G401.6 (cell line): ENCODE measurements around the gene CD55.
"Not testable (repeated sequence)": the region's sequence is repeated elsewhere in the genome, so short reads cannot be mapped to it uniquely, and the experiment has no call there.

ENCODE experiments used
- FAIRE-seq: peaks from 2 replicates; lab custom pipeline; 2012; peaks lifted over from hg19 to GRCh38; lab: Jason Lieb, UNC

The CD55 gene

DNA sequence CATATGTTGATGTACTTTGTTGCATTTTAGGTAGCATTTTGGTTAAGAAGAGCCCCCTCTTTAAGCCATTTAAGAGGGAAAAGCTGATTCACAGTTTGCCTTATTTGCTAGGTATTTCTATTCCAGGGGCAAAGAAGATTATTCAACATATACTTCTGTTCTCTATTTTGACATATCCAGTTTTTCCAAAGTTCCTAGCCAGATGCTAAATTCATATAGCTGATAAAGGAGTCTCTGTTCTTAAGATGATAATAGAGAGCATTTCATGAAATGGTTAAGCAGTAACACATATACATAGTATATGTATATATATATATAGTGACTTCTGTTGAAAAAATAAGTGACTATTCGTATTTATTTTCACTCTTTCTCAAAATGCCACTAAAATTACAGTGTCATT, 15.5 kb upstream of the CD55 start:
- no peak for FAIRE-seq

GRCh38 chr1:207306603-207307002, 14.9 kb upstream of the CD55 start:
- FAIRE-seq = no peak

DNA sequence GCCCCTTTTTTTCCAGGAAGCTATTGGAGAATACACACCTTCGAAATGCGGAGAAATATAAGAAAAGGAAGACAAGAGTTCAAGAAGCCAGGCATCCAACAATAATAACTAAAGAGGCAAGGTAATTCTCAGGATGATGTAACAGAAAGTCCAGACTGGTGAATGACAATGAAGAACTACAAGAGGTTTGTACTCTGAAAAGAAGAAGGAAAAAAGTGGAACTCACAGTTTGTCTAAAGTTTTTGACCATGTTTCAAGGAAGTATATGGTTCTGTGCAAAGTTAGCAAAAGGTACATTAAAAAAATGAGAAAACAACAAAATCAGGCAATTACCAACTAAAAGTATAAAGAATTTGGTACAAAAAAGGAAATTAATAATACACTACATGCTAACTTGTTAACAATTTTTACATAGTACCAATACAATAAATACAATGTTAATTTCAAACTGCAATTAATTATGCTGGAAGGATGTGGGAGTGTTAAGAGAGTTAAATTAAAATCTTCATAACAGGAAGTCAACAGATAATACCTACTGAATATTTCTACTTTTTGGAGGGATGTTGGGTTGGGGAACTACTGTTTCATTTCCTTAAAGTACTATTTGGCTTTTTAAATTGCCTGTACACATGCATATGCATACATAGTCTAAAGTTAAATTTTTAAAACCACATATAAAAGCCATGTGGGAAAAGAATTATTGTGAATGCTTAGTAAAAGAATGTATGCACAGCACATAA, 12.9 kb upstream of the CD55 start:
- FAIRE-seq = no peak

GRCh38 chr1:207309745-207310273, 11.7 kb upstream of the CD55 start:
- FAIRE-seq = no peak

DNA sequence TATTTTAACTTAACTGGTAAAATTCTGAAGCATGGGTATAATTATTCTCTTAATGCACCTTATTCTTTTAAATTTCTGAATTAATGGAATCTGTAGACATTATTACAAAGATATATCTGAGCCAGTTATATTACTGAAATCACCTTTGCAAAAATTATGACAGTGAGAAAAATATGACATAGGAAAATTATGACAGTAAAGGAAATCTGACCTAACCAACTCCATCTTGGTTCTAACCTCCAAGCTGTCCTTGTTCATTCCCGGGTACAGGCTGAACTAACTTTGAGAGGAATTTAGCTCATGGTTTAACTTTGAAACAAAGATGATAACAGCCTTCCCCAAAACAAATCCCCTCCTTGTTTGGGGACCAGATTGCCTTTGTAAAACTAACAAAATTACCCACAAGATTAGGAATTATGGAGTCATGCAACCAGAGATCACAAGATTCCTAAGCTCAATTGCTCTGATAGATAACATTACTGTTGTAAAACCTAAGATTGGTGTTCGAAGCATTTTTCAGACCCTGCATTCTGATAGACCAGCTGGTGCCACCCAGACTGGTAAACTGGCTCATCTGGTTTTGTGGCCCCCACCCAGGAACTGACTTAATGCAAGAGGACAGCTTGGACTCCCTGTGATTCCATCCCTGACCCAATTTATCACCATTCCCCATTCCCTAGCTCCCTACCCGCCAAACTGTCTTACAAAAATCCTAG, 9.4 kb upstream of the CD55 start:
- FAIRE-seq = no peak

- FAIRE-seq = no peak
Observed at GRCh38 chr1:207312604-207312920, 8.9 kb upstream of the CD55 start.

- no peak for FAIRE-seq
Observed at GRCh38 chr1:207313131-207313530, 8.3 kb upstream of the CD55 start.

- FAIRE-seq = no peak
Observed at GRCh38 chr1:207314816-207315215, 6.7 kb upstream of the CD55 start.

GRCh38 chr1:207315435-207315834, 6.0 kb upstream of the CD55 start:
- no peak for FAIRE-seq

DNA sequence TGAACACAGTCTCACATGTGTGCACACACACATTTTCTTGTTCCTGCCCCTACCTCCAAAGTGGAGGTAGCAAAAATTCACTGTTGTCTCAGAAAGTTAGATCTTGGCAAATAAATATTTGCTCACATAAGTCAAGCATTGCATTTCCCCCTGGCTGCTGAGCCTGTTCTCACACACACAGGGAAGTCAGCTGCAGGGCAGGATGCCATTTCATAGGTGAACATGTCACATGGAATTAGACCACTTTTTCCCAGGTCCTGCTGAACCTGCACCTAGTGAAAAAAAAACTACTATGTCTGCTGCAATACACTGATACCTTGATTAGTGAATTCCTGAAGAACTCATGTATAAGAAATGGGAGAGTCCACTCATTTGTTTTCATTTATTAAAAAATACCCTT, 5.3 kb upstream of the CD55 start:
- FAIRE-seq = no peak

DNA sequence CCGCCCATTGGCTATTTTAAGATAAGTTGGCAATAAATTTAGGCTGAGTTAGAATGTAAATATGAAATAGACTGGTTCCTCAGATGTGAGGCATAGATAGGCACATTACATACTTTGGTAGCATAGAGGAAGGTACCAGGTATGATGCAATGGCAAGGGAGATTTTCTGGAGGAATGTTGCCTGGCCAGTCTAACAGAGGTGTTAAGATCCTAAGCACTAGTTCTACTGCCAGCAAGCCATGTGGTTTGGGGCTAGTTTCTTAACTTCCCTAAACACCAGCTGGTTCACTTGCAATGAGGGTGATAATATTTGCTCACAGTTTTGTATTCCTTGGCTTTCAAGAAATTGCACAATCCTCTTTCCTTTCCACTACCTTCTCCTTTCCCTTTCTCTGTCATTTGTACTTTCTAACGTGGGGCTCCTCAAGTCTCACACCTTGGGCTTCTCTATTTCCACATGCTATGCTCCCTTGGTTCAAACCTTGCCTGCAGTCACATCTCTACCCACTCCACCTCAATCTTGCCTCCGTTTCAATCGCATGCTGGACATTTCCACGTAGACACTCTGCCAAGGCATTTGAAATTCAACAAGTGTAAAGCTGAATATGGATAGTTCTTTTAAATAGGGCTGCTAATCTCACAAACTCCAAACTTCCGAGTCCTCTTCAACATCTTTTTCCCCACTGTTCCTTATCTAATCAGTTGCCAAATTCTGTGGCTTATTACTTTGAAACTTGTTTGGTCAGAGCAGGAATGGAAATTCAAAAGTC, 4.7 kb upstream of the CD55 start:
- no peak for FAIRE-seq

- FAIRE-seq = no peak
Observed at GRCh38 chr1:207317561-207317960, 3.9 kb upstream of the CD55 start.

DNA sequence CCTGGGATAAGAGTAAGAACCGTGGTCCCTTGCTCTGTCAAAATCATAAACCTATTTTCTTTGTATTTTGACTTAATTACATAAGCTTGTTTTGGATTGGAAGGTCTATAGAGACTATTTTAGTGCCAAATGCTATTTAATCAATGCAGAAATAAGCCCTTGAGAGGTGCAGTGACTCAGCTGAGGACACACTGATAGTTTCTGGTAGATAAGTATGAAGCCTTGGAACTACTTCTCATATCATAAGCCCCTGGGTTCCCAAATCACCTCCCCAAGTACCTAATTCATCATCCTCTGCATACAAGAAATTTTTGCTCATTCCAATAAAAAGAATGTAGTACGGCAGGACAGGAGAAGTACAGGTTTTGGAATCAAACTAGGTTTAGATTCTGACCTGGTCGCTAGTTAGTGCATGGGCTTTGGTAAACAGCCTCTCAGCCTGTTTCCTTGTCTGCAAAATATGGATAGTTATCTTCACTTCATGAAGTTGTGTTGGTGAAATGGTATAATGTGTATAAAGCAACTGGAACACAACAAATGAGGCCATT, 3.3 kb upstream of the CD55 start:
- FAIRE-seq = no peak

DNA sequence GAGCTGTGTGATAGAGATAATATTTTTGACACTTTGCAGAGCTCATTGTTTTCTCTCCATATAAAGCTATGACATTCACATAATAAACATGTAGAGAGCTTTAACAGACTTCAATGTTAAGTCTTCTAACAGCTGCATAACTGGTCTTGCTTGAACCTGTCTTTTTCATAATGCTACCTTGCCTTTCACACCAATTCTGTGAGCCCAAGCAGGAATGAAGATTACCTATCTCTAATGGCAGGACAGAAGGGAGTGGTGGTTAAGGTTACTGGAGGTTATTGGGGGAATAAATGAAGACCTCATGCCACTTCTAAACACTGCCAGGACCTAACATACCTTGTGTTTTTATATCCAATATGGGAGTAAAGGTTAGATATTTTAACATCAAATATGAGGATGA, 2.3 kb upstream of the CD55 start:
- FAIRE-seq = no peak

GRCh38 chr1:207320105-207320504, 1.4 kb upstream of the CD55 start:
- FAIRE-seq = not testable (repeated sequence)

- no peak for FAIRE-seq
Observed at GRCh38 chr1:207321790-207322645, 540 bp downstream of the CD55 start.

DNA sequence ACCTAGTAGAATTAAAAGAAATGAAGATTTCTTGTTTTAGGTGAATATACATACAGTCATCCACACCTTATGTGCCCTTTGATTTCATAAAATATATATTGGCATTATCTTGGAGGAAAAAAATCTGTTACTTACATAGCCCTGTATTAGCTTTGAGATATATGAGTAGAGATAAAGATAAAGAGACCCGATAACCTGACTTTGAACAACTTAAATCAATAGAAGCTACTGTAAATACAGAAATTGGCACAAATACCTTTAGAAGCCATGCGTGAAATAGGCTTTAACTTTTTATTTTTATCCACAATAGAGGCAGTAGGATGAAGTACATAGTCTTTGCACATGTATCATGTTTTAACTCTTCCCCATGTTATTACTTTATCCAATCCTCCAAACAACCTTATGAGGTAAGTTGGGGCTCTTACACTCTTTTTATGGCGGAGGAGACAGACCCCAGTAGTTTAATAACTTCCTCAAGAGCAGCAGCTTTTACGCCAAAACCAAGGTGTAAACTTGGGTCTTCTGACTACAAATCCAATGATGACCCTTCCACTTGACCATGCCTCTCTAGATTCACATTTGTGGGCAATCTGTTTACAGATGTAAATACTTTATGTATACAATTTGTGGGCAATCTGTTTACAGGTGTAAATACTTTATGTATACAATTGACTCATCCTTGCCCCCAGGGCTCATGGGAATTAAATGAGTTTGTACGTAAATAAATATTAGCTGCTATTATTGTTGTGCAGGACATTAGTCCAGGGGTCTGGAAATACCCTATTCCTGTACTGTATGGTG, 2.1 kb downstream of the CD55 start:
- no peak for FAIRE-seq

GRCh38 chr1:207328004-207328403, 6.5 kb downstream of the CD55 start:
- FAIRE-seq = no peak

GRCh38 chr1:207328908-207329440, 7.5 kb downstream of the CD55 start:
- no peak for FAIRE-seq

- no peak for FAIRE-seq
Observed at GRCh38 chr1:207329469-207329868, 8.0 kb downstream of the CD55 start.
